ENCODE results near the gene TOMM70.

DNA sequence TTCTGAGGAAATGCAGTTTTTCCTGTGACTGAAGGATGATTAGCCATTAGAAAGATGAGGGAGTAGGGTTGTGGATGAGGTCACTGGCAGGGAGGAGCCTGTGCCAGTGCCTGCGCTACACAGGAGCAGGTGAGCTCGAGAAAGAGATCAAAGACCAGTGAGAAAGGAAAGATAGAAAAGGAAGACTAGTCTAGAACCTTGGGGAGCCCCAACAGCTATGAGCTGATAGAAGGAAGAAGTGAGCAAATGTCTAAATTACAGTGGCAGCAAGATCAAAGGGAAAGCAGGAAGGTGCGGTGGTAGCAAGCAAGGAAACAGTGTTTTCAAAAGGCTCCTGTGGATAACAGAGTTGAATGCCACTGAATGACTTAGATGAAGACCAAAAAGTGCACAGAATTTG, 40.0 kb upstream of the TOMM70 start:
- TF ChIP-seq CTCF (IDR thresholded peaks at IDR 0.05; ENCODE audit: insufficient read depth, low read length, poor library complexity, severe bottlenecking) (no peak), EZH2phosphoT487 (conservative IDR thresholded peaks at IDR 0.05; ENCODE audit: low read length) (no peak)

All from SU-DHL-6 (cell line).